T47D (cell line): ENCODE data around the gene SCUBE3.

Experiments
- DNase-seq, 2 experiments: peaks; one replicate each; pipeline versions ENCODE4 v3.0.0 to v3.0.0-alpha.2; 2011 to 2012; ENCODE audit warnings: low read depth in 1 of 2, low spot score in 1 of 2
- JUND ChIP-seq: IDR thresholded peaks from 2 replicates; pipeline ENCODE4 v1.6.1; 2012; ENCODE audit warnings: low read depth
- in situ Hi-C: cut with HindIII; loops from 2 replicates; pipeline ENCODE4 v1.10.0; 2016; ENCODE audit warnings: low sequenced_read_pairs, low pct_unique_long_range_greater_than_20kb

Gene SCUBE3

GRCh38 chr6:35218456-35218855 lies 4.7 kb downstream of the SCUBE3 start:
- TF ChIP-seq JUND = no peak
- no peak for DNase-seq
- in situ Hi-C loops = no loop called here

- DNase-seq = no peak
- in situ Hi-C loops = no loop called here
- no peak for TF ChIP-seq JUND
Observed at GRCh38 chr6:35219683-35220326, 6.0 kb downstream of the SCUBE3 start.

GRCh38 chr6:35220711-35221110 lies 7.0 kb downstream of the SCUBE3 start:
- no peak for TF ChIP-seq JUND
- DNase-seq = no peak
- in situ Hi-C loops = no loop called here

- in situ Hi-C loops = no loop called here
- DNase-seq = no peak
- TF ChIP-seq JUND = no peak
Observed at GRCh38 chr6:35223396-35223795, 9.6 kb downstream of the SCUBE3 start.

- in situ Hi-C loops = no loop called here
- no peak for TF ChIP-seq JUND
- no peak for DNase-seq
Observed at GRCh38 chr6:35224720-35225119, 11.0 kb downstream of the SCUBE3 start.

- no peak for TF ChIP-seq JUND
- in situ Hi-C loops = no loop called here
- no peak for DNase-seq
Observed at GRCh38 chr6:35228481-35228880, 14.7 kb downstream of the SCUBE3 start.

GRCh38 chr6:35229304-35229703 lies 15.5 kb downstream of the SCUBE3 start:
- in situ Hi-C loops = no loop called here
- DNase-seq = no peak
- no peak for TF ChIP-seq JUND

- DNase-seq = no peak
- in situ Hi-C loops = no loop called here
- no peak for TF ChIP-seq JUND
Observed at GRCh38 chr6:35230498-35230897, 16.7 kb downstream of the SCUBE3 start.

- no peak for DNase-seq
- in situ Hi-C loops = no loop called here
- no peak for TF ChIP-seq JUND
Observed at GRCh38 chr6:35230950-35231349, 17.2 kb downstream of the SCUBE3 start.

GRCh38 chr6:35231563-35231962 lies 17.8 kb downstream of the SCUBE3 start:
- no peak for DNase-seq
- TF ChIP-seq JUND = no peak
- in situ Hi-C loops = no loop called here

- no peak for TF ChIP-seq JUND
- DNase-seq = no peak
- in situ Hi-C loops = no loop called here
Observed at GRCh38 chr6:35234901-35235300, 21.1 kb downstream of the SCUBE3 start.

GRCh38 chr6:35236223-35236622 lies 22.5 kb downstream of the SCUBE3 start:
- in situ Hi-C loops = no loop called here
- no peak for TF ChIP-seq JUND
- no peak for DNase-seq

- in situ Hi-C loops = no loop called here
- no peak for DNase-seq
- TF ChIP-seq JUND = no peak
Observed at GRCh38 chr6:35237476-35237875, 23.7 kb downstream of the SCUBE3 start.

- TF ChIP-seq JUND = no peak
- in situ Hi-C loops = no loop called here
- no peak for DNase-seq
Observed at GRCh38 chr6:35238843-35239289, 25.1 kb downstream of the SCUBE3 start.

- TF ChIP-seq JUND = no peak
- in situ Hi-C loops = no loop called here
- no peak for DNase-seq
Observed at GRCh38 chr6:35239581-35239980, 25.8 kb downstream of the SCUBE3 start.
